ENCODE measurements around the gene CECR2. TPM values are rescaled to one million over a fixed set of nuclear protein-coding genes. Genes with fewer than 3 reads are reported as not detected.
"Not testable (repeated sequence)": the region's sequence is repeated elsewhere in the genome, so short reads cannot be mapped to it uniquely, and the experiment has no call there.

Gene CECR2
- total and polyA plus RNA-seq, 4 donors, result 1.1 to 14.5 (median 7.7) TPM

- DNase-seq (peak in 1 of 3 donors; percentile 32), ATAC-seq (ENCODE audit: insufficient read depth, low FRiP score) (no peak)
- Histone ChIP-seq H3K4me1 (ENCODE audit: control insufficient read depth in 5 of 5, insufficient read depth in 5 of 5, low read length in 5 of 5) (peaks cover 0 to 4% (median 1%) of the 10 kb centered on the region in 5 donors), H3K4me3 (no peak within 1 kb of the TSS), H3K27me3 (ENCODE audit: control insufficient read depth in 3 of 3, insufficient read depth in 3 of 3, low read length in 2 of 3) (no peaks in the 10 kb centered on the region), H3K27ac (ENCODE audit: low read depth in 1 of 2, low read length in 1 of 2) (peak within 1 kb of the TSS; percentile 32 to 84), H3K36me3 (ENCODE audit: control insufficient read depth in 4 of 4, insufficient read depth in 4 of 4, low read length in 4 of 4) (no peaks in the 10 kb centered on the region), H3K9me3 (ENCODE audit: control insufficient read depth in 4 of 4, insufficient read depth in 3 of 4, low read length in 3 of 4) (no peaks in the 10 kb centered on the region), H3K9ac (ENCODE audit: insufficient read depth in 1 of 2, low read length in 2 of 2) (peak within 1 kb of the TSS in 1 of 2 donors; percentile 47)
- TF ChIP-seq CTCF (IDR thresholded peaks at IDR 0.05; ENCODE audit: control extremely low read depth, extremely low read depth), result no peak
- 53 to 68% methylated on average over 17 of the region's 17 CpGs for WGBS, 2 donors
These were observed 193.9 kb downstream of the CECR2 start, which contains the start of gene SLC25A18 for GRCh38 chr22:17562906-17563870. Gene SLC25A18, plus strand, starts transcription at chr22:17563498. Its CDS starts 16,447 bp downstream, at chr22:17579945.

DNA sequence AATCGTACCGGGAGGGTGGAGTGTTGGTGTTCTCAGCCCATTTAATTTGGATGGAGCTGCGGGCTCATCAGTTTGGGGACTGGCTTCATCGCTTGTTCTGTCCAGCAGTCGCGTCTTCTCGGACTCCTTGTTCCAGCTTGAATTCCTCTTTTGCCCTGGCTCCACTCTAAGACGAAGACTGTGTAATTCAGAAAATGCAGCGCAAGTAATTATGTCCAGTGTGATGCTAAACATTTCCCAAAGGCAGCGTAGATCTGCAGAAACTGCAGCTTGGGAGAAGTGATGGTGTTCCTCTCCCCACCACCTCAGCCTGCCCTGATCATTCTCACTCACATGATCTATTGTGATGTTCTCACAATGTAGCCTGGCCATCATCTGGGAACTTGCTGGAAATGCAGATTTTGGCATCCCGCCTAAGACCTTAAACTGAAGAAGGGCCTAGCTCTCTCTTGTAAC is 194.7 kb downstream of the CECR2 start:
- no peak for TF ChIP-seq CTCF (IDR thresholded peaks at IDR 0.05; ENCODE audit: control extremely low read depth, extremely low read depth)
- Histone ChIP-seq H3K9me3 (ENCODE audit: control insufficient read depth in 4 of 4, insufficient read depth in 3 of 4, low read length in 3 of 4) (no peaks in the 10 kb centered on the region), H3K9ac (ENCODE audit: insufficient read depth in 1 of 2, low read length in 2 of 2) (peak overlapping the region in 1 of 2 donors; percentile 47), H3K4me3 (no peak overlapping the region), H3K4me1 (ENCODE audit: control insufficient read depth in 5 of 5, insufficient read depth in 5 of 5, low read length in 5 of 5) (peaks cover 0 to 4% (median 1%) of the 10 kb centered on the region in 5 donors), H3K36me3 (ENCODE audit: control insufficient read depth in 4 of 4, insufficient read depth in 4 of 4, low read length in 4 of 4) (no peaks in the 10 kb centered on the region), H3K27ac (ENCODE audit: low read depth in 1 of 2, low read length in 1 of 2) (peak overlapping the region; percentile 32 to 84), H3K27me3 (ENCODE audit: control insufficient read depth in 3 of 3, insufficient read depth in 3 of 3, low read length in 2 of 3) (no peaks in the 10 kb centered on the region)
- DNase-seq (peak in 2 of 3 donors; percentile 44 to 63), ATAC-seq (ENCODE audit: insufficient read depth, low FRiP score) (no peak)
- WGBS, 2 donors, result 80 to 86% methylated on average over 11 of the region's 11 CpGs

DNA sequence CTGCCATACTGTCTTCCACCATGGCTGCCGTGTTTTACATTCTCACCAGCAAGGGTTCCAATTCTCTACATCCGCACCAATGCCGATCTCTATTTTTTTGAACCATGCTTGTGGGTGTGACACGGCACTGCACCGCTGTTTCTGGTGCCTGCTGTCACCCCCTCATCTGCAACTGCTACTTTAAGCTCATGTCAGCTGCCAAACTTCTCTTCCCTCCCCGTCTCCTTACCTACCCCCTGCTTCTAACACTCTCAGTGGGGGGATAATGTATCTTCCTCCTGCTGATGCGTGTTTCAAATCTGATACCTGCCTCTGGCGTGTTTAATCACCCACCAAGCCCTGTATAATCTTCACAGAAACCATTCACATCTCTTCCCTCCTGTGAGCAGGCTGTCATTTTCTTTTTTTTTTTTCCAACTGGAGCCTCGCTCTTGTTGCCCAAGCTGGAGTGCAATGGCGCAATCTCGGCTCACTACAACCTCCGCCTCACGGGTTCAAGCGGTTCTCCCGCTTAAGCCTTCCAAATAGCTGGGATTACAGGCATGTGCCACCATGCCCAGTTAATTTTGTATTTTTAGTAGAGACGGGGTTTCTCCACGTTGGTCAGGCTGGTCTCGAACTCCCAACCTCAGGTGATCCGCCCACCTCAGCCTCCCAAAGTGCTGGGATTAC is 196.9 kb downstream of the CECR2 start:
- H3K4me1 ChIP-seq (ENCODE audit: control insufficient read depth in 5 of 5, insufficient read depth in 5 of 5, low read length in 5 of 5), result peaks cover 11 to 19% (median 12%) of the 10 kb centered on the region in 5 donors
- 85 to 89% methylated on average over 19 of the region's 19 CpGs for WGBS, 2 donors
- not testable (repeated sequence) for H3K27ac ChIP-seq (ENCODE audit: low read depth in 1 of 2, low read length in 1 of 2)

DNA sequence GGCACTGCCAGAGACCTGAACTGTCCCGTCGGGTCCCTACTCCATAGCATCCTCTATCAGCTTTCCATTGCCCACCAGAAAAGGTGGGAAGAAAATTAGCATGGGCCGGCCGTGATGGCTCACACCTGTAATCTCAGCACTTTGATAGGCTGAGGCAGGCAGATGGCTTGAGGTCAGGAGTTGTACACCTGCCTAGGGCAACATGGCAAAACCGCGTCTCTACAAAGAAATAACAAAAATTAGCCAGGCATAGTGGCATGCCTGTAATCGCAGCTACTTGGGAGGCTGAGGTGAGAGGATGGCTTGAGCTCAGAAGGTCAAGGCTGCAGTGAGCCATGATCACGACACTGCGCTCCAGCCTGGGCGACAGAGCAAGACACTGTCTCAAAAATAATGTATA is 197.5 kb downstream of the CECR2 start:
- ATAC-seq (ENCODE audit: insufficient read depth, low FRiP score), result no peak
- H3K4me3 ChIP-seq, result no peak overlapping the region
- H3K36me3 ChIP-seq (ENCODE audit: control insufficient read depth in 4 of 4, insufficient read depth in 4 of 4, low read length in 4 of 4), result no peaks in the 10 kb centered on the region
- peaks cover 13 to 25% (median 16%) of the 10 kb centered on the region in 5 donors for H3K4me1 ChIP-seq (ENCODE audit: control insufficient read depth in 5 of 5, insufficient read depth in 5 of 5, low read length in 5 of 5)
- WGBS, 2 donors, result 82 to 92% methylated on average over 10 of the region's 10 CpGs
- H3K9ac ChIP-seq (ENCODE audit: insufficient read depth in 1 of 2, low read length in 2 of 2), result no peak overlapping the region
- no peaks in the 10 kb centered on the region for H3K9me3 ChIP-seq (ENCODE audit: control insufficient read depth in 4 of 4, insufficient read depth in 3 of 4, low read length in 3 of 4)
- no peaks in the 10 kb centered on the region for H3K27me3 ChIP-seq (ENCODE audit: control insufficient read depth in 3 of 3, insufficient read depth in 3 of 3, low read length in 2 of 3)
- TF ChIP-seq CTCF (IDR thresholded peaks at IDR 0.05; ENCODE audit: control extremely low read depth, extremely low read depth), result no peak
- H3K27ac ChIP-seq (ENCODE audit: low read depth in 1 of 2, low read length in 1 of 2), result no peak overlapping the region
- no peak for DNase-seq

More for the DNA sequence above, 196.9 kb downstream of the CECR2 start:
- H3K27me3 ChIP-seq (ENCODE audit: control insufficient read depth in 3 of 3, insufficient read depth in 3 of 3, low read length in 2 of 3); H3K9ac ChIP-seq (ENCODE audit: insufficient read depth in 1 of 2, low read length in 2 of 2); DNase-seq; H3K36me3 ChIP-seq (ENCODE audit: control insufficient read depth in 4 of 4, insufficient read depth in 4 of 4, low read length in 4 of 4); H3K4me3 ChIP-seq; H3K9me3 ChIP-seq (ENCODE audit: control insufficient read depth in 4 of 4, insufficient read depth in 3 of 4, low read length in 3 of 4); ATAC-seq (ENCODE audit: insufficient read depth, low FRiP score): not testable (repeated sequence)
